Endothelial cell of umbilical vein (primary cell): ENCODE results near the gene NDUFS5. TPM values are rescaled to one million over a fixed set of nuclear protein-coding genes. Genes with fewer than 3 reads are reported as not detected.

Experiments used
- BruUV-seq: library from RNA; stranded (reverse); fragments of 400-500 nt; replicated peaks from 2 replicates; lab custom pipeline; 2021; lab: Mats Ljungman, UMichigan
- CTCF ChIA-PET: fragments of 300-600, 350-600 bp; sonication (Branson Sonifier 250); formaldehyde crosslinking; loops from one replicate; lab custom pipeline; 2021; ENCODE audit warnings: antibody characterized with exemption, inconsistent platforms; lab: Charles Lee
- POLR2A ChIA-PET: fragments of 300-600, 350-600 bp; sonication (Branson Sonifier 250); formaldehyde crosslinking; loops from one replicate; lab custom pipeline; 2021; ENCODE audit warnings: antibody characterized with exemption, inconsistent platforms; lab: Charles Lee
- DNase-seq: peaks from one replicate; pipeline ENCODE4 v3.0.0-alpha.2; 2011; ENCODE audit warnings: low read depth, low spot score
- FAIRE-seq: peaks from 2 replicates; lab custom pipeline; 2011; peaks lifted over from hg19 to GRCh38; lab: Jason Lieb, UNC
- H2AFZ ChIP-seq: 2 replicates; pipeline ENCODE4 v1.6.0; 2012; ENCODE audit warnings: low read depth, low read length, control low read depth, inconsistent platforms
- H3K27ac ChIP-seq: 2 replicates; pipeline ENCODE4 v1.5.1; 2011; ENCODE audit warnings: low read depth, mild to moderate bottlenecking, control low read depth, low read length, moderate library complexity; ENCODE audit not compliant: insufficient read depth
- H3K27me3 ChIP-seq, 2 experiments: 2 replicates each; pipeline versions ENCODE4 v1.6.0 to v1.6.1; 2011; ENCODE audit warnings: low read length in 2 of 2, mixed read lengths in 1 of 2; ENCODE audit not compliant: control insufficient read depth in 2 of 2, insufficient read depth in 2 of 2
- H3K36me3 ChIP-seq, 2 experiments: 2 replicates in 1 of 2; 3 replicates in 1 of 2; pipeline ENCODE4 v1.5.1; 2011; ENCODE audit warnings: low read length in 2 of 2, mild to moderate bottlenecking in 1 of 2, moderate library complexity in 1 of 2; ENCODE audit not compliant: control insufficient read depth in 2 of 2, insufficient read depth in 2 of 2; ENCODE audit errors: extremely low read depth in 1 of 2
- H3K4me1 ChIP-seq: 3 replicates; pipeline ENCODE4 v1.5.1; 2011; ENCODE audit warnings: mild to moderate bottlenecking, low read length; ENCODE audit not compliant: control insufficient read depth, insufficient read depth; ENCODE audit errors: extremely low read depth
- H3K4me2 ChIP-seq: 2 replicates; pipeline ENCODE4 v1.6.1; 2011; ENCODE audit warnings: low read length, control low read depth, mixed read lengths; ENCODE audit not compliant: insufficient read depth
- H3K4me3 ChIP-seq, 3 experiments: fragments of 200-600 bp in 1 of 3; sonication (generic), shearing (Covaris generic) in 1 of 3; replicated peaks in 1 of 3; 2 replicates each; pipeline ENCODE4 v1.5.1; 2011 to 2016; ENCODE audit warnings: control low read depth in 3 of 3, low read length in 3 of 3, mild to moderate bottlenecking in 2 of 3, inconsistent platforms in 1 of 3, low read depth in 1 of 3, moderate library complexity in 1 of 3; ENCODE audit not compliant: insufficient read depth in 1 of 3
- H3K79me2 ChIP-seq: 2 replicates; pipeline ENCODE4 v1.6.0; 2012; ENCODE audit warnings: low read length, inconsistent platforms; ENCODE audit not compliant: control insufficient read depth, insufficient read depth
- H3K9ac ChIP-seq: replicated peaks from 2 replicates; pipeline ENCODE3; 2011; ENCODE audit warnings: low read length, control low read depth; ENCODE audit not compliant: insufficient read depth; ENCODE audit errors: extremely low read depth
- H3K9me1 ChIP-seq: replicated peaks from 3 replicates; pipeline ENCODE4 v1.6.0; 2011; ENCODE audit warnings: mild to moderate bottlenecking, low read length; ENCODE audit not compliant: control insufficient read depth, insufficient read depth; ENCODE audit errors: extremely low read depth
- H3K9me3 ChIP-seq: replicated peaks from 2 replicates; pipeline ENCODE4 v1.5.1; 2012; ENCODE audit warnings: low read length, inconsistent platforms; ENCODE audit not compliant: control insufficient read depth, insufficient read depth
- H4K20me1 ChIP-seq: replicated peaks from 2 replicates; pipeline ENCODE3; 2011; ENCODE audit warnings: mild to moderate bottlenecking, low read length; ENCODE audit not compliant: control insufficient read depth, insufficient read depth; ENCODE audit errors: extremely low read depth
- CTCF ChIP-seq, 2 donors: IDR thresholded peaks; 1 replicate in 1 of 2; 2 replicates in 1 of 2; pipeline ENCODE4 v1.5.1; 2011; ENCODE audit warnings: low read length in 2 of 2, mild to moderate bottlenecking in 2 of 2, moderate library complexity in 2 of 2, control low read depth in 1 of 2, inconsistent platforms in 1 of 2, low read depth in 1 of 2; ENCODE audit not compliant: insufficient read depth in 1 of 2; ENCODE audit errors: extremely low read depth in 1 of 2
- EZH2 ChIP-seq: IDR thresholded peaks from 2 replicates; pipeline ENCODE4 v1.6.1; 2012; ENCODE audit warnings: borderline replicate concordance, low read depth, mild to moderate bottlenecking, moderate library complexity, low read length, inconsistent platforms; ENCODE audit not compliant: severe bottlenecking
- FOS ChIP-seq: IDR thresholded peaks from 2 replicates; pipeline ENCODE4 v1.6.1; 2011; ENCODE audit warnings: mild to moderate bottlenecking, low read length, moderate library complexity, borderline replicate concordance; ENCODE audit not compliant: insufficient read depth
- GATA2 ChIP-seq: IDR thresholded peaks from 2 replicates; pipeline ENCODE4 v1.7.0; 2011; ENCODE audit warnings: low read depth, mild to moderate bottlenecking, moderate library complexity, mixed read lengths, low read length; ENCODE audit not compliant: insufficient read length, insufficient read depth
- JUN ChIP-seq: IDR thresholded peaks from 2 replicates; pipeline ENCODE4 v1.6.1; 2011; ENCODE audit warnings: borderline replicate concordance, low read depth; ENCODE audit not compliant: insufficient read length, insufficient read depth
- MAX ChIP-seq: IDR thresholded peaks from 2 replicates; pipeline ENCODE4 v1.6.1; 2011; ENCODE audit not compliant: insufficient read depth, insufficient read length
- MYC ChIP-seq: IDR thresholded peaks from one replicate; pipeline ENCODE4 v1.6.1; 2011; ENCODE audit warnings: mild to moderate bottlenecking, low read depth, low read length
- POLR2A ChIP-seq: IDR thresholded peaks from 2 replicates; pipeline ENCODE4 v1.6.1; 2012; ENCODE audit warnings: low read depth, mild to moderate bottlenecking, control low read depth, low read length
- POLR2AphosphoS5 ChIP-seq: IDR thresholded peaks from 2 replicates; pipeline ENCODE4 v1.6.1; 2012; ENCODE audit warnings: low read depth, mild to moderate bottlenecking, control low read depth, low read length, moderate library complexity; ENCODE audit not compliant: insufficient read depth
- dilution Hi-C: fragments of 300-500 bp; cut with MboI; formaldehyde crosslinking; loops from one replicate; pipeline ENCODE4 v1.15.0; 2019; ENCODE audit warnings: low sequenced_read_pairs; ENCODE audit not compliant: extremely low pct_ligation_motif_present
- intact Hi-C: fragments of 100-400 bp; cut with micrococcal nuclease; formaldehyde crosslinking; loops from one replicate; pipeline ENCODE4 v1.10.0; 2022
- polyA plus RNA-seq, 4 experiments: library from polyadenylated mRNA; depleted of rRNA in 3 of 4; stranded (reverse) in 3 of 4; unstranded in 1 of 4; fragments of >200 nt; gene quantifications; 2 replicates each; pipeline versions ENCODE4 v1.2.1 to v1.2.3, GENCODE V29; 2011 to 2012; ENCODE audit warnings: missing spikeins in 1 of 4
- total RNA-seq: library from RNA; stranded (reverse); gene quantifications from 2 replicates; pipeline ENCODE4 v1.2.3, GENCODE V29; 2021

Gene NDUFS5
- total and polyA plus RNA-seq, 2 donors (not counting 3 experiments of a cell fraction or from before 2014, with no cell fraction given): 327 to 710 TPM

GRCh38 chr1:39061951-39062350 is 35.8 kb downstream of the NDUFS5 start:
- intact Hi-C loops (no loop called here), dilution Hi-C loops (no loop called here)
- ChIA-PET CTCF (no interaction called here), POLR2A (no interaction called here)
- H3K4me2 ChIP-seq: no peak overlapping the region
- no peaks in the 10 kb centered on the region for H3K36me3 ChIP-seq
- peak; percentile 29 for DNase-seq
- H3K4me3 ChIP-seq: no peak overlapping the region
- H4K20me1 ChIP-seq: no peaks in the 10 kb centered on the region
- H3K4me1 ChIP-seq: no peaks in the 10 kb centered on the region
- no peak for TF ChIP-seq EZH2
- no peak for TF ChIP-seq JUN
- TF ChIP-seq POLR2AphosphoS5: no peak
- TF ChIP-seq CTCF (IDR thresholded peaks at IDR 0.05; ENCODE audit: extremely low read depth in 1 of 2, insufficient read depth in 1 of 2, low read depth in 1 of 2, low read length in 2 of 2): no peak
- no peak for TF ChIP-seq MYC
- TF ChIP-seq GATA2: no peak
- TF ChIP-seq POLR2A: no peak
- TF ChIP-seq MAX: no peak
- TF ChIP-seq FOS: no peak
- H3K9me1 ChIP-seq: no peaks in the 10 kb centered on the region
- H3K27ac ChIP-seq: no peak overlapping the region
- no peak overlapping the region for H3K9ac ChIP-seq
- no peaks in the 10 kb centered on the region for H3K27me3 ChIP-seq
- H3K9me3 ChIP-seq: no peaks in the 10 kb centered on the region
- FAIRE-seq: no peak
- H3K79me2 ChIP-seq: no peaks in the 10 kb centered on the region
- BruUV-seq: no TSS peak
- no peak overlapping the region for H2AFZ ChIP-seq
